CD14-positive monocyte (primary cell): ENCODE measurements around the gene IL21R. TPM values are rescaled to one million over a fixed set of nuclear protein-coding genes. Genes with fewer than 3 reads are reported as not detected.

Source experiments
- DNase-seq, 3 donors: peaks; one replicate each; pipeline ENCODE4 v3.0.0-alpha.2; 2011 to 2022
- H2AFZ ChIP-seq: 2 replicates; pipeline ENCODE4 v1.6.0; 2012; ENCODE audit warnings: mild to moderate bottlenecking, low read depth, low read length, inconsistent platforms; ENCODE audit not compliant: insufficient read depth, poor library complexity, severe bottlenecking
- H3K27ac ChIP-seq, 2 donors: 1 replicate in 1 of 2; 2 replicates in 1 of 2; pipeline ENCODE4 v1.5.1; 2012 to 2013; ENCODE audit warnings: low read length in 2 of 2, control low read depth in 1 of 2, inconsistent platforms in 1 of 2, low read depth in 1 of 2, mild to moderate bottlenecking in 1 of 2
- H3K27me3 ChIP-seq, 2 donors: one replicate each; pipeline versions ENCODE4 v1.6.0 to v1.6.1; 2011 to 2013; ENCODE audit warnings: low read length in 2 of 2; ENCODE audit not compliant: control insufficient read depth in 2 of 2, insufficient read depth in 2 of 2
- H3K36me3 ChIP-seq, 2 donors: replicated peaks in 1 of 2; 1 replicate in 1 of 2; 2 replicates in 1 of 2; pipeline versions ENCODE4 v1.5.1 to v1.6.1; 2012 to 2013; ENCODE audit warnings: low read length in 2 of 2, control low read depth in 1 of 2, inconsistent platforms in 1 of 2, mild to moderate bottlenecking in 1 of 2; ENCODE audit not compliant: insufficient read depth in 2 of 2, control insufficient read depth in 1 of 2
- H3K4me1 ChIP-seq, 2 donors: 1 replicate in 1 of 2; 2 replicates in 1 of 2; pipeline versions ENCODE4 v1.5.1 to v1.6.1; 2012 to 2013; ENCODE audit warnings: low read length in 2 of 2, control low read depth in 1 of 2, inconsistent platforms in 1 of 2, mild to moderate bottlenecking in 1 of 2, moderate library complexity in 1 of 2; ENCODE audit not compliant: insufficient read depth in 2 of 2, control insufficient read depth in 1 of 2
- H3K4me2 ChIP-seq: replicated peaks from 2 replicates; pipeline ENCODE3; 2012; ENCODE audit warnings: low read length, moderate library complexity, mild to moderate bottlenecking; ENCODE audit not compliant: poor library complexity, severe bottlenecking; ENCODE audit errors: extremely low read depth
- H3K4me3 ChIP-seq, 3 experiments: fragments of 200-600 bp in 1 of 3; sonication (generic) in 1 of 3; replicated peaks in 1 of 3; 1 replicate in 2 of 3; 2 replicates in 1 of 3; pipeline ENCODE4 v1.5.1; 2011 to 2013; ENCODE audit warnings: low read length in 3 of 3, mild to moderate bottlenecking in 3 of 3, control low read depth in 2 of 3, low read depth in 2 of 3, inconsistent platforms in 1 of 3, moderate library complexity in 1 of 3
- H3K79me2 ChIP-seq: 2 replicates; pipeline ENCODE4 v1.6.0; 2012; ENCODE audit warnings: mild to moderate bottlenecking, control low read depth, inconsistent platforms, low read length, moderate library complexity; ENCODE audit not compliant: insufficient read depth
- H3K9ac ChIP-seq: 2 replicates; pipeline ENCODE4 v1.6.0; 2017; ENCODE audit warnings: low read length, mild to moderate bottlenecking; ENCODE audit not compliant: insufficient read depth, poor library complexity, severe bottlenecking
- H3K9me3 ChIP-seq, 2 donors: replicated peaks in 1 of 2; 1 replicate in 1 of 2; 2 replicates in 1 of 2; pipeline versions ENCODE4 v1.5.1 to v1.6.1; 2012 to 2013; ENCODE audit warnings: low read length in 2 of 2, control low read depth in 1 of 2; ENCODE audit not compliant: control insufficient read depth in 1 of 2, insufficient read depth in 1 of 2
- H4K20me1 ChIP-seq: 2 replicates; pipeline ENCODE4 v1.6.0; 2012; ENCODE audit warnings: mild to moderate bottlenecking, low read length, control low read depth, moderate library complexity; ENCODE audit not compliant: insufficient read depth
- H3K27ac Mint-ChIP-seq, 7 donors: one replicate each; pipeline ENCODE4 v1.8.0; 2020; ENCODE audit warnings: mild to moderate bottlenecking in 7 of 7, mixed read lengths in 7 of 7, moderate library complexity in 6 of 7, inconsistent platforms in 2 of 7
- H3K27me3 Mint-ChIP-seq, 3 donors: one replicate each; pipeline ENCODE4 v1.8.0; 2021 to 2022; ENCODE audit warnings: low read depth in 3 of 3, mild to moderate bottlenecking in 3 of 3, mixed read lengths in 3 of 3, moderate library complexity in 3 of 3, inconsistent platforms in 1 of 3
- H3K36me3 Mint-ChIP-seq, 2 donors: one replicate each; pipeline ENCODE4 v1.8.0; 2020; ENCODE audit warnings: mixed read lengths in 2 of 2, inconsistent platforms in 1 of 2, mild to moderate bottlenecking in 1 of 2
- H3K4me1 Mint-ChIP-seq: one replicate; pipeline ENCODE4 v1.8.0; 2020; ENCODE audit warnings: mild to moderate bottlenecking, mixed read lengths
- H3K4me3 Mint-ChIP-seq, 2 donors: one replicate each; pipeline ENCODE4 v1.8.0; 2020; ENCODE audit warnings: mild to moderate bottlenecking in 2 of 2, mixed read lengths in 2 of 2, moderate library complexity in 1 of 2
- H3K9me3 Mint-ChIP-seq, 7 donors: one replicate each; pipeline ENCODE4 v1.8.0; 2020 to 2022; ENCODE audit warnings: mixed read lengths in 7 of 7, mild to moderate bottlenecking in 6 of 7, moderate library complexity in 6 of 7, inconsistent platforms in 2 of 7
- WGBS: methylation state at CpG from one replicate; pipeline ENCODE4 v1.1.5; 2013; ENCODE audit warnings: missing lambda C conversion rate; ENCODE audit not compliant: insufficient coverage; 5-methylcytosine and 5-hydroxymethylcytosine counted together
- intact Hi-C, 2 donors: fragments of 100-400 bp; cut with micrococcal nuclease; formaldehyde crosslinking; loops; one replicate each; pipeline versions ENCODE4 v1.15.0 to v1.15.1; 2023
- polyA plus RNA-seq, 3 donors: library from polyadenylated mRNA; depleted of rRNA in 1 of 3; unstranded in 2 of 3; stranded (reverse) in 1 of 3; fragments of 300-500 nt in 2 of 3; fragments of >200 nt in 1 of 3; fragmentation: Illumina TruSeq in 2 of 3; gene quantifications; 1 replicate in 2 of 3; 2 replicates in 1 of 3; pipeline ENCODE4 v1.2.3, GENCODE V29; 2012 to 2021
- TF ChIP-seq, protein P1 (sequence below): fragments of 200-600 bp; IDR thresholded peaks from one replicate; pipeline ENCODE4 v1.8.0; 2022; ENCODE audit warnings: antibody characterized with exemption, mild to moderate bottlenecking

The IL21R gene
- polyA plus RNA-seq, 3 donors = 1.0 to 1.7 (median 1.4) TPM

DNA sequence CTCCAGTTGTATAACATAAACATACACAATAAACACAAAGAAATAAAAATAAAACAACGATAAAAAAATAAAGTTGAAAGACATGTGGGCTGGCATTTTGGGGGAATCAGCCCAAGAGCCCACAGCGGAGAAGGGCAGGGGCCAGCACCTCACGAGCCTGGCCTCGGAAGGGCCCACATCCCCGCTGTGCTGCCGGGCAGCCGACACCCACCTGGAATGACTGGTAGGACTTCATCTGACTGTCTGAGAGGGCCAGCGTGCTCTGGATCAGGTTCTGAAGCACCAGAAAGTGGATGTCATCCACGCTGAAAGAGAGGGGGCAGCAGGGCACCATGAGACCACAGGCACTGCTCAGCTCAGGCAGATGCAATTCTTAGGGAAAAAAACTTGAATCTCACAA lies 74.3 kb downstream of the IL21R start:
- Mint-ChIP-seq H3K36me3 (peaks cover 95 to 98% of the 10 kb centered on the region in 2 donors), H3K27me3 (peaks cover 0 to 2% (median 1%) of the 10 kb centered on the region in 3 donors), H3K4me1 (no peaks in the 10 kb centered on the region), H3K9me3 (no peaks in the 10 kb centered on the region), H3K4me3 (no peak overlapping the region), H3K27ac (peak overlapping the region in 1 of 7 donors; percentile 50)
- Histone ChIP-seq H3K4me2 (no peak overlapping the region), H3K27ac (no peak overlapping the region), H4K20me1 (no peaks in the 10 kb centered on the region), H3K9ac (no peak overlapping the region), H3K9me3 (no peaks in the 10 kb centered on the region), H3K4me3 (no peak overlapping the region), H3K27me3 (no peaks in the 10 kb centered on the region), H3K4me1 (no peaks in the 10 kb centered on the region), H3K79me2 (no peaks in the 10 kb centered on the region), H2AFZ (no peak overlapping the region), H3K36me3 (peaks cover 85 to 99% of the 10 kb centered on the region in 2 donors)
- TF ChIP-seq, protein P1, sequence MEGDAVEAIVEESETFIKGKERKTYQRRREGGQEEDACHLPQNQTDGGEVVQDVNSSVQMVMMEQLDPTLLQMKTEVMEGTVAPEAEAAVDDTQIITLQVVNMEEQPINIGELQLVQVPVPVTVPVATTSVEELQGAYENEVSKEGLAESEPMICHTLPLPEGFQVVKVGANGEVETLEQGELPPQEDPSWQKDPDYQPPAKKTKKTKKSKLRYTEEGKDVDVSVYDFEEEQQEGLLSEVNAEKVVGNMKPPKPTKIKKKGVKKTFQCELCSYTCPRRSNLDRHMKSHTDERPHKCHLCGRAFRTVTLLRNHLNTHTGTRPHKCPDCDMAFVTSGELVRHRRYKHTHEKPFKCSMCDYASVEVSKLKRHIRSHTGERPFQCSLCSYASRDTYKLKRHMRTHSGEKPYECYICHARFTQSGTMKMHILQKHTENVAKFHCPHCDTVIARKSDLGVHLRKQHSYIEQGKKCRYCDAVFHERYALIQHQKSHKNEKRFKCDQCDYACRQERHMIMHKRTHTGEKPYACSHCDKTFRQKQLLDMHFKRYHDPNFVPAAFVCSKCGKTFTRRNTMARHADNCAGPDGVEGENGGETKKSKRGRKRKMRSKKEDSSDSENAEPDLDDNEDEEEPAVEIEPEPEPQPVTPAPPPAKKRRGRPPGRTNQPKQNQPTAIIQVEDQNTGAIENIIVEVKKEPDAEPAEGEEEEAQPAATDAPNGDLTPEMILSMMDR = no peak
- 99% methylated on average over 7 of the region's 9 CpGs for WGBS
- no peak for DNase-seq
- intact Hi-C loops = no loop called here

- Histone ChIP-seq H3K36me3 (peaks cover 92 to 99% of the 10 kb centered on the region in 2 donors), H3K4me2 (no peak overlapping the region), H3K4me3 (no peak overlapping the region), H3K9me3 (no peaks in the 10 kb centered on the region), H2AFZ (no peak overlapping the region), H3K27ac (no peak overlapping the region), H3K4me1 (no peaks in the 10 kb centered on the region), H3K27me3 (no peaks in the 10 kb centered on the region), H3K79me2 (no peaks in the 10 kb centered on the region), H3K9ac (no peak overlapping the region), H4K20me1 (no peaks in the 10 kb centered on the region)
- WGBS = 100% methylated on average over 4 of the region's 7 CpGs
- Mint-ChIP-seq H3K4me1 (no peaks in the 10 kb centered on the region), H3K27ac (no peak overlapping the region), H3K4me3 (no peak overlapping the region), H3K27me3 (peaks cover 0 to 2% (median 0%) of the 10 kb centered on the region in 3 donors), H3K9me3 (peaks cover 0 to 1% (median 0%) of the 10 kb centered on the region in 7 donors), H3K36me3 (peaks cover 98 to 99% of the 10 kb centered on the region in 2 donors)
- intact Hi-C loops = no loop called here
- TF ChIP-seq, protein P1 = no peak
- DNase-seq = no peak
These were observed 78.8 kb downstream of the IL21R start for GRCh38 chr16:27480761-27481160.
